ENCODE measurements around the gene CHST11.
"Not testable (repeated sequence)": the region's sequence is repeated elsewhere in the genome, so short reads cannot be mapped to it uniquely, and the experiment has no call there.

- TF ChIP-seq POLR2AphosphoS5, CTCF, POLR2A (IDR thresholded peaks at IDR 0.05): not testable (repeated sequence)
Observed at GRCh38 chr12:104574353-104574752, 117.6 kb downstream of the CHST11 start.

All from breast epithelium (tissue), 3 donors.